IPS-18c (cell line): ENCODE measurements around the gene MT1A.
"Not testable (repeated sequence)": the region's sequence is repeated elsewhere in the genome, so short reads cannot be mapped to it uniquely, and the experiment has no call there.

Experiments
- H3K4me3 ChIP-seq: 2 replicates; pipeline ENCODE4 v1.7.0; 2013; ENCODE audit warnings: low read depth, mild to moderate bottlenecking, low read length, moderate library complexity; ENCODE audit not compliant: insufficient read depth
- H3K9me3 ChIP-seq: one replicate; pipeline ENCODE4 v1.6.1; 2013; ENCODE audit warnings: mild to moderate bottlenecking, low read length, moderate library complexity; ENCODE audit not compliant: control insufficient read depth, insufficient read depth

Gene MT1A

GRCh38 chr16:56608043-56608875 lies 30.2 kb upstream of the MT1A start, which contains the start of gene MT2A:
Gene MT2A (plus strand): TSS chr16:56608584. CDS start chr16:56608656, 72 bp downstream.
- Histone ChIP-seq H3K4me3 (peak within 1 kb of the TSS; percentile 56), H3K9me3 (no peaks in the 10 kb centered on the region)

GRCh38 chr16:56608876-56609462 lies 29.5 kb upstream of the MT1A start:
- Histone ChIP-seq H3K9me3 (no peaks in the 10 kb centered on the region), H3K4me3 (peak overlapping the region; percentile 56)

DNA sequence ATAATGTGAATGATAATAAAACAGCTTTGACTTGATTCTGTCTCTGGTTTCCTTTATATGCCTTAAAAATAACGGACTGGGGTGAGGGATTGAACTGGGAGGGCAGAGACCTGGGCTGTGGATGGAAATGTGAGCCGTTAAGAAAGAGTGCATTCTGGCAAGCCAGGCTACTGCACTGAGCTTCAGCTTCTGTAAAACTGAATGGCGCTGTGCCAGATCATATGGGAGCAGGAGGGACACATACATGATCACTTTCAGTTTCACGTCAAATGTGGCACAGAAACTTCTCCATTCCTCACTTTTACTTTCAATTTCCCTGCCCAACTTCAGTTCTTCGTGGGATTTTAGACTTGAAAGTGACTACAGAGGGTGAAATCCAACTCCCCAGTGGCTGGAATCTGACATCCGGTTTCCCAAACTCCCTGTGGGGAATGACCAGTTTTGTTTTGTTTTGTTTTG lies 29.0 kb upstream of the MT1A start:
- Histone ChIP-seq H3K4me3 (peak overlapping the region; percentile 56), H3K9me3 (no peaks in the 10 kb centered on the region)

DNA sequence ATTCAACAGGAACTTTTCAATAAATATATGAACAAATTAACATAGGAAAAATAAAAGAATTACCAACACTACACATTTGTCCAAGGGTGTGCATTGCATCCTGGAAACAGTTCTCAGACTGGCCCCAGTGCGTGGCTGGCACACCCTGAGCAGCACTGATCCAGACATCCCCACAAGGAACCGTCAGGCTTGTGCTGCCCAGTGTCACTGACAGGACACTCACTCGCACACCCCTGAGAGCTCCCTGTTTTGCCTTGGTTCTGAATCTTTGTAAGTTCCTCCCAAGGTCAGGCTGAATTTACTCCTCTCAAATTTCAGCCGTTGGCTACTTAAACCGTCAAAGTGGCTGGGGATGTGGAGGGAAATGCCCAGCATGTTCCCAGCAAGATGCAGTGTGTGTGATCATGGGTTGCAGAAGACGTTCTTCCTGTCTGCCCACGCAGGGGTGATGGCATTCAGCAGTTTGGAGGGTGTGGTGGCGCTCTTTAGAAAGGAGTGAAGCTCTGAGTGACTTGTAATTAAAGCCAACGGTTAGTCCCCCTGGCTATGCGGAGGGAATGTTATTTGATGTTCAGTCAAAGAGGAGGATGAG lies 28.4 kb upstream of the MT1A start:
- Histone ChIP-seq H3K4me3 (no peak overlapping the region), H3K9me3 (no peaks in the 10 kb centered on the region)

DNA sequence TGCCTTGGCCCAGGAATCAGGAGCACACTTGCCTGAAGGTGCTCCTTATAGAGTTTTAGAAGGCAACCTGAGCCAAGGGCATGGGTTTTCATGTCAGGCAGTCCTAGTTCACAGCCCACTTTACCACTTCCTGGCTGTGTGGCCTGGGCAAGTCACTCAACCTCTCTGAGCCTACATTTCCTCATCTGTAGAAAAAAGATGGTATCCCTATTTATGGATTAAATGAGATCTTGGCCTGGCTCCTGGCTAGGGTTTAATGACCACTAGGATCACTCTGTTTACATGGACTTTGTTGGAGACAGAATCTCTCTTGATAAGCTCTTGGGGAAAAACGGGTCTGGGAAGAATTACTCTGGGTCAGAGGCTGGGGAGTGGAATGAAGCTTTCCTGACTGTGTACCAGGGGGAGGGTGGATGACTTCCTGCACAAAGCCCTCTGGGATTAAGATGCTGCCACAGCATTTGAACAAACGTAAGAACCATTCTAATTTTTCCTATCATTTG lies 27.8 kb upstream of the MT1A start:
- no peak overlapping the region for H3K4me3 ChIP-seq
- H3K9me3 ChIP-seq: no peaks in the 10 kb centered on the region

DNA sequence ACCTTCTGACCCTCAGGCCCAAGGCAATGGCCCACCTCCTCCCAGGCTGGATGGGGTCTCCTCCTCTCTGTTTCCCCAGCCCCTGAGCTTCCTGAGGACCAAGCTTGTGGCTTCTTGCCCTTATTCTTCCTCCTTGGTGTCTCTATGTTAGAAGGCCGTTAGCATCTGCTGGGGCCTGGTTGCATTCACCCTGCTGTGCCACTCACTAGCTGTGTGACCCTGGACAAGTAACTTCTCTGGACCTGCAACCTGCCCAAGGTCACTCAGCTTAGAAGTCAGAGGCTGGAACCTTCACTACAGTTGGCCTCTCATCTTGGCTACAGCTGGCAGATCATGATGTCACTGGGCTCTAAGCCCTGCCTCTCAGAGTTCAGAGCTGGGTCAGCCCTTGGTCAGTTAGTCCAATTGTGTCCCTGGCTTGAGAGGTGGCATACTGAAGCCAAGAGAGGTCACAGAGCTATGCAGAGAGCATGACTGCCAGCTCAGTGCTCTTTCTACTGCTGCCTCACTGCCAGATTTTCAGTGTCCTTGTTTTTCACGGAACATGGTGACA lies 27.1 kb upstream of the MT1A start:
- Histone ChIP-seq H3K9me3 (no peaks in the 10 kb centered on the region), H3K4me3 (no peak overlapping the region)

- Histone ChIP-seq H3K4me3 (no peak overlapping the region), H3K9me3 (no peaks in the 10 kb centered on the region)
Measured at GRCh38 chr16:56613706-56614105, 24.8 kb upstream of the MT1A start.

DNA sequence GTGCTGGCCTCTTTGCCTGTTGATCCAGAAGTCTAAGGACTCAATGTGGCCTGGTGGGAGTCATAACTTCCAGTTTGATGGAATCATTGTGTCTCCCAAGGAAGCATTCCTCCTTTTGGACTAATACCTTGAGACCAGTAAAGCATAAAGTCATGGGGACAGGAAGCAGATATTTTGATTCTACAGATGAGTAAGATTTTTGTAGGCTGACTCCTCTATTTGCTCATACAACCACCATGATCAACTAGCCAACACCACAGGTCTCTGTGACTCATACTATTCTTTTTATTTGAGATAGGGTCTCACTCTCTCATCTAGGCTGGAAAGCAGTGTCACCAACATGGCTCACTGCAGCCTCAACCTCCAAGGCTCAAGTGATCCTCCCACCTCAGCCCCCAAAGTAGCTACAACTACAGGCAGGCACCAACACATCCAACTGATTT lies 23.9 kb upstream of the MT1A start:
- Histone ChIP-seq H3K9me3 (no peaks in the 10 kb centered on the region), H3K4me3 (no peak overlapping the region)

DNA sequence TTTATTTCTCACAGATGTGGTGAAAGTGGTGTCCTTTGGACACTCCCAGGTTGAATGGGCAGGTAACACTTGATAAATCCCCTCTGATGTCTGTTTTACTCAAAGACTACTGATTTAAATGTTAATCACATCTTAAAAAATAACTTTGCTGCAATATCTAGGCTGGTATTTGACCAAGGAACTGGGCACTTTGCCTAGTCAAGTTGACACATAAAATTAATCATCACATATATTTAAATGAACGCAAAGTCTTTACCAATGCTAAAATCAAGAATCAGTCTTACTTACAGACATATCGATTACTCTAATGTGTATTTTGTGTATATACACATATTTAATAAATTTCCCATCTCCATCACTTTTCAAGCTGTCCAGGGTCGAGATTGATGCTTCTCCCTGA lies 23.1 kb upstream of the MT1A start:
- no peak overlapping the region for H3K4me3 ChIP-seq
- no peaks in the 10 kb centered on the region for H3K9me3 ChIP-seq

DNA sequence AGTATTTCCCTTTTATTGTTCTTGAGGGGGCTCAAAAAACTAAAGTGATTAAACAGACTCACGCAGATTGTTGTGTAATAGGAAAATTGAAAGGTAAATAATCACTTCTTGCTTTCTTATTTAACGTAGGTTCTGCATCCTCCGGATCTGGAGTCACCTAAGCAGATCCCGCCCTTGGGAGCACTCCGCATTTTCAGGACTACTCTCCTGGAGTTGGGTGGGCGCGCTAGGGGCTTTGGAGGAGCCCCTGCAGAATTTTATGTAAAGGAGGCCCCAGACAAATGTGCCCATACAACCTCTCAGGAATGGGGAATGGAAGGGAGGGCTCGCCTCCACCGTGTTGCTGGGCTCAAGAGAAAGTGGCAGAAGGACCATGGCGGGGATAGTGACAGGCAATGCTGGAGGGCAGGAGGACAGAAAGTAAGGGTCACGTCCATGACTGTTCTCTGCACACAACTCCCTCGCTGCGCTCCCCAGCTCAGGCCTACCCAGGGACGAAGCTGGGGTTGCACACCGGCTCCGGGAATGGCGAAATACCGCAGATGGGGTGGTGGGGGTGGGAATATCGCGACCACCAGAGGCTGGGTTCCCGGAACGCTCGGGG lies 21.8 kb upstream of the MT1A start:
- H3K4me3 ChIP-seq: peak overlapping the region; percentile 57
- H3K9me3 ChIP-seq: no peaks in the 10 kb centered on the region

- no peaks in the 10 kb centered on the region for H3K9me3 ChIP-seq
- peak overlapping the region; percentile 57 for H3K4me3 ChIP-seq
Measured at GRCh38 chr16:56617212-56618085, 21.0 kb upstream of the MT1A start.

- H3K9me3 ChIP-seq: no peaks in the 10 kb centered on the region
- H3K4me3 ChIP-seq: no peak overlapping the region
Measured at GRCh38 chr16:56618138-56618537, 20.3 kb upstream of the MT1A start.

DNA sequence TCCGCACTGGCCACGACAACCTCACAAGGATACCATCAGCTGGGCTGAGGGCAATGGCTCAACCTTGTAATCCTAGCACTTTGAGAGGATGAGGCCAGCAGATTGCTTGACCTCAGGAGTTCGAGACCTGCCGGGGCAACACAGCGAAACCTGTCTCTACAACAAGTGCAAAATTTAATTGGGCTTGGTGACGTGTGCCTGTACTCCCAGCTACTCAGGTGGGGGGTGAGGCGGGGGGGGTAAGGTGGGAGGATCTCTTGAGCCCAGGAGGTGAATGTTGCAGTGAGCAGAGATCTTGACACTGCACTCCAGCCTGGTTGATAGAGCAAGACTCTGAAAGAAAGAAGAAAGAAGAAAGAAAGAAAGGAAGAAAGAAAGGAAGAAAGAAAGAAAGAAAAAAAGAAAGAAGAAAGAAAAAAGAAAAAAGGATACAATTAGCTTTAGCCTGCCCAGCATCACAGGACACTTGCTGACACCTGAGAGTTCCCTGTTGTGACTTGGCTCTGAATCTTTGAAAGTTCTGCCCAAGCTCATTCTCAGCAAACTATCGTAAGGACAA lies 18.0 kb upstream of the MT1A start:
- no peak overlapping the region for H3K4me3 ChIP-seq
- no peaks in the 10 kb centered on the region for H3K9me3 ChIP-seq

GRCh38 chr16:56621665-56622445 lies 16.6 kb upstream of the MT1A start:
- H3K9me3 ChIP-seq, H3K4me3 ChIP-seq: not testable (repeated sequence)

DNA sequence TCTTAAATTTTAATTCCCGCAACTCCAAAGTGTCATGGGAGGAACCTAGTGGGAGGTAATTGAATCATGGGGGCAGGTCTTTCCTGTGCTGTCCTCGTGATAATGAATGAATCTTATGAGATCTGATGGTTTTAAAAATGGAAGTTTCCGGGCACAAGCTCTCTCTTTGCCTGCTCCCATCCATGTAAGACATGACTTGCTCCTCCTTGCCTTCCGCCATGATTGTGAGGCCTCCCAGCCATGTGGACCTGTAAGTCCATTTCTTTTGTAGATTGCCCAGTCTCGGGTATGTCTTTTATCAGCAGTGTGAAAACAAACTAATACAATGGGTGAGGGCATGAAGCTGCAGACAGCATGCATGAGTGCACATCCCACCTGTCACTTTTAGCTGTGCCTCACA lies 15.3 kb upstream of the MT1A start:
- not testable (repeated sequence) for H3K9me3 ChIP-seq, H3K4me3 ChIP-seq

- no peaks in the 10 kb centered on the region for H3K9me3 ChIP-seq
- no peak overlapping the region for H3K4me3 ChIP-seq
Measured at GRCh38 chr16:56623637-56624036, 14.8 kb upstream of the MT1A start.
